GM11168 (cell line): Measurements from ENCODE around the gene APBA1.

ENCODE experiments used
- in situ Hi-C: fragments of 300-500 bp; cut with MboI; formaldehyde crosslinking; loops from one replicate; pipeline ENCODE4 v1.12.0; 2022; ENCODE audit warnings: low sequenced_read_pairs; ENCODE audit not compliant: unreplicated experiment

Gene APBA1

DNA sequence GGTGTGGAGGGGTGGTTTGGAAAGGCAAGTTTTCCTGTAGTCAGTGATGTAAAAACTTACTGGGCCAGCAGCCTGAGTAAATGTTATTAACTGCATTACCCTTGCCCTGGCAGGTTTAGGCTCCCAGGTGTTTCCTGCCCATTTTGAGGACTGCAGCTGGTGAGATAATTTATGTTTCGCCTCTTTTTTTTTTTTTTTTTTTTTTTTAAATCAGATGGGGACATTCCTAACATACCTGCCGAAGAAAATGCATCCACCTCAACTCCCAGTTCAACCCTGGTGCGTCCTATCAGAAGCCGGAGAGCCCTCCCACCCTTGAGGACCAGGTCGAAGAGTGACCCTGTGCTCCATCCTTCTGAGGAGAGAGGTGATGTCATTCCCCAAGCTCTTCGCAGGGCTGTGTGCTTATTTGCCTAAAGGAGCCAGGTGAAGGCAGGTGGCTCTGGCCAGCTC is 286.6 kb downstream of the APBA1 start:
- in situ Hi-C loops, result no loop called here

DNA sequence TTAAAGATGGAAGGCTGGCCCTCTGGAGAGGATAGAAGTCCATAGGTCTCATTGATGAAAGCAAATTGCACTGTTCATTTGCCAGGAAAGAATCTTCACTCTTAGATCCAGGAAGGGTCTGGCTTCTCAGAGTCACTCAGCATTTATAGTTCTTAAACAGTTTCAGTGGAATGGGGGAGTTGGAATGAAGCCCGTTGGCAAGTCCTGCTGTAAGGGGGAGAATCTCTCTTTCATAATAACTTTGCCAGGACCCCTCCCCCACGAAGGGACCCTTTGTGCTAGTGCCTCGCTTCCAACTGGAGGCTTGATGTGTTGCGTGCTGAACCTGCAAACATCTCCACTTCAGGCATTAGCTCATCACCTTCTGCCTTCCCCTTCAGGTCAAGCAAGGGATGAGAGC is 290.0 kb downstream of the APBA1 start:
- in situ Hi-C loops, result no loop called here

DNA sequence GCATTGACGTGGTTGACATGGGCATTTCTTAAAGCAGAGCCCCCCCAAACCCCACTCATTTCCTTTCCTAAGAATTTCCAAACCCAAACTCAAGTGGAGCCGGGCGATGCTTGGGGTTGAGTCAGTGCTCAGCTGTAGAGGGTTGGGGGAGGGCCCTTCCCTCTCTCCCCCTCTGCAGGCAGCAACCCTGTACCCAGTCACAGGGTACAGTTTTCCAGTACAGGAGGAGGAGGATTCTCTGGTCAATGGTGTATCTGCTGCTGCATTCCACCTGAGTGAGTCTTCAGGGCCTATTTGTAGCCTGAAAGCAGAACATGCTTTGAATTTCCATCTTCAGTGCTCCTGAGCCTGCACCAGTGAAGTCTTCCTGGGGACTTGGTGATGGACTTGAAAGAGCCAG is 291.4 kb downstream of the APBA1 start:
- in situ Hi-C loops, result no loop called here

DNA sequence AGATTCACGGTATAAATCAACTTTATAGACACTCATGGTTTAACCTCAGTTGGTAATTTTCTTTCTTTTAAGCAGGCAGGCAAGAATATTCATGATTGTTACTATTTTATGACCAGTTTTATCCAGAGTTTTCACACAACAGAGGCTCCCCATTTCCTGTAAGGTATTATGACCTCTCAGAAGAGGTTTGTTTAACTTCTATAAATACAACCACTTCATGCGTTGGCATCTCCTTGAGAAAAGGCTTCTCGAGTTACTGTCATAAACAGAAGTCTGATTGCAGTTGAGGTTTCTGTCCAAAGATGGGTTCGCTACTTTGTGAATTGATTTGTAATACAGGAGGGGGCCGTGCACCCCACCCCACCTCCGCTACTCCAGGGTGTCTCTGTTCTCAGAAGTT is 291.9 kb downstream of the APBA1 start:
- in situ Hi-C loops, result no loop called here

GRCh38 chr9:69379270-69379982 is 292.7 kb downstream of the APBA1 start:
- in situ Hi-C loops, result no loop called here

DNA sequence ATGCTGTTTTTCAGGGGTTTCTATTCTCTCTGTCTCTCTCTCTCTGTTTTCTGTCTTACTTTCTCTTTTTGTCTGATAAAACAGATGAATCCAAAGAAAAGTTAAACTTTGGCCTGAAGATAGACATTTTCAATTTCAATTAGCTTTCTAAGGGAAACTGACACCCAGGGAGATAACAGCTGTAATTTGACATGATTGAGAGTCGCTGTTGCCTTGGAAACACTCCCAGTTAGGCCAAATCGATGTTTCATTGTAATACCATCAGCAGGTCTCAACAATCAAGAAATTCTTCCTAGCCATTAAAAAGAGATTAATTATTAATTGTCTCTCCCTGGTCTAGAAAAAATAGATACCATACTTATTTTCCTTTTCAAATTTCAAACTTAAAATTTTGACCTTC is 294.2 kb downstream of the APBA1 start:
- in situ Hi-C loops, result no loop called here
